Natural killer cell (primary cell): Measurements from ENCODE around the gene PACRG. TPM values are rescaled to one million over a fixed set of nuclear protein-coding genes. Genes with fewer than 3 reads are reported as not detected.

Experiments
- ATAC-seq, 3 donors: fragments of 150-1000 bp in 2 of 3; fragments of 200-7000 bp in 1 of 3; cut with Tn5 transposase; 1 replicate in 1 of 3; 2 replicates in 2 of 3; pipeline ENCODE4 v1.10.0; 2021; ENCODE audit warnings: mild to moderate bottlenecking in 2 of 3, moderate library complexity in 2 of 3
- DNase-seq, 2 donors: peaks; one replicate each; pipeline versions ENCODE4 v3.0.0 to v3.0.0-alpha.2; 2013 to 2021; ENCODE audit warnings: mixed read lengths in 1 of 2
- H3K27ac ChIP-seq: one replicate; pipeline ENCODE4 v1.5.1; 2013; ENCODE audit warnings: mild to moderate bottlenecking, low read length
- H3K27me3 ChIP-seq: one replicate; pipeline ENCODE4 v1.6.1; 2013; ENCODE audit warnings: low read length; ENCODE audit not compliant: control insufficient read depth, insufficient read depth
- H3K36me3 ChIP-seq: one replicate; pipeline ENCODE4 v1.6.1; 2013; ENCODE audit warnings: low read length; ENCODE audit not compliant: control insufficient read depth, insufficient read depth
- H3K4me1 ChIP-seq: one replicate; pipeline ENCODE4 v1.6.1; 2013; ENCODE audit warnings: low read length; ENCODE audit not compliant: control insufficient read depth, insufficient read depth
- H3K4me3 ChIP-seq: one replicate; pipeline ENCODE4 v1.5.1; 2013; ENCODE audit warnings: low read length
- H3K9me3 ChIP-seq: one replicate; pipeline ENCODE4 v1.6.1; 2013; ENCODE audit warnings: low read length; ENCODE audit not compliant: control insufficient read depth, insufficient read depth
- H3K27ac Mint-ChIP-seq, 2 donors: one replicate each; pipeline ENCODE4 v1.8.0; 2022; ENCODE audit warnings: mild to moderate bottlenecking in 2 of 2, mixed read lengths in 2 of 2, moderate library complexity in 1 of 2
- H3K27me3 Mint-ChIP-seq, 2 donors: one replicate each; pipeline ENCODE4 v1.8.0; 2022; ENCODE audit warnings: low read depth in 2 of 2, mixed read lengths in 2 of 2
- H3K36me3 Mint-ChIP-seq: one replicate; pipeline ENCODE4 v1.8.0; 2022; ENCODE audit warnings: mixed read lengths
- H3K4me1 Mint-ChIP-seq, 2 donors: one replicate each; pipeline ENCODE4 v1.8.0; 2022; ENCODE audit warnings: mixed read lengths in 2 of 2
- H3K4me3 Mint-ChIP-seq: one replicate; pipeline ENCODE4 v1.8.0; 2022; ENCODE audit warnings: mild to moderate bottlenecking, moderate library complexity, mixed read lengths
- H3K9me3 Mint-ChIP-seq, 2 donors: one replicate each; pipeline ENCODE4 v1.8.0; 2022; ENCODE audit warnings: mixed read lengths in 2 of 2
- WGBS: methylation state at CpG from one replicate; pipeline ENCODE4 v1.1.7; 2013; ENCODE audit warnings: missing lambda C conversion rate; ENCODE audit not compliant: insufficient coverage; 5-methylcytosine and 5-hydroxymethylcytosine counted together
- intact Hi-C: fragments of 100-400 bp; cut with micrococcal nuclease; formaldehyde crosslinking; loops from one replicate; pipeline ENCODE4 v1.14.2; 2022
- total RNA-seq, 4 donors: library from RNA; stranded (reverse); fragments of 120-200 nt in 1 of 4; gene quantifications; one replicate each; pipeline versions ENCODE4 v1.2.3 to v1.2.4, GENCODE V29; 2013 to 2022
- TF ChIP-seq, protein P1 (sequence below): fragments of 200-600 bp; IDR thresholded peaks from one replicate; pipeline ENCODE4 v1.8.0; 2022; ENCODE audit warnings: antibody characterized with exemption

Gene PACRG
- total RNA-seq, 3 donors from 2014 or later (not counting 1 experiment from before 2014, with no cell fraction given): 0.52 TPM; not detected in 2

DNA sequence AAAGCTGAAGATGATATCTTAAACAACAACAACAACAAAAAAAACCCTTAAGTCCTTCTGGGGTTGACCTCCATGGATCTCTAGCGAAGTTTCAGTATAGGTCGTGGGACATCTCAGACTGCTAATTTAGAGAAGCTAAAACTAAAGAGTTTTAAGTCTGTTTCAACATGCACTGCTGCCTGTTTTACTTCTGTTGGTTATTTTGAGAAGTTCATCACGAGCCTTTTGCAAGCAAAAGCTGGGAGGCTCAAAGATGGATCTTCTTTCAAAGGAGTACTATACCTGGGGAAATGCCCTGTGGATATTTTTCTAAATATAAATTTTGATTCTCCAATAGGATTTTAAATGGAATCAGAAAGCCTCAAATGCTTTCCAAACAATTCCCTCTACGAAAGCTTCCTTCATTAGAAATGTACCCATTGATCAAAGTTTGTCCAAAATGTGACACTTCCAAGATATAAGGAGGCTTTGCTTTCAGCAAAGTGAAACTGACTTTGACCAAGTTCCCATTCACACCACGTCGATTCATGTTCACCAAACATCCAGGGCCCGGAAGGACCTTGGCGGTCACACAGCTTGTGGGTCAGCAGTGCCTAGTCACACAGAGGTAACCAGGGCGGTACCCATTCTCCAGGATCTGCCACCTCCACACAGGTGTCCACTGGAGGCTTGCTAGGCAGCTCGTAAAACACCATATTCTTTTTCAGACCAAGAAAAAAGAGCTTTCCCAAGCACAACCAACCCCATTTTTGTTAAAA lies 592.0 kb downstream of the PACRG start:
- WGBS: 87% methylated on average over 10 of the region's 10 CpGs
- Histone ChIP-seq H3K27me3 (no peaks in the 10 kb centered on the region), H3K27ac (no peak overlapping the region), H3K9me3 (no peaks in the 10 kb centered on the region), H3K4me1 (no peaks in the 10 kb centered on the region), H3K4me3 (no peak overlapping the region), H3K36me3 (no peaks in the 10 kb centered on the region)
- Mint-ChIP-seq H3K4me1 (peaks cover 0 to 4% of the 10 kb centered on the region in 2 donors), H3K36me3 (no peaks in the 10 kb centered on the region), H3K4me3 (no peak overlapping the region), H3K9me3 (no peaks in the 10 kb centered on the region), H3K27ac (no peak overlapping the region), H3K27me3 (peaks cover 15 to 17% of the 10 kb centered on the region in 2 donors)
- no peak for ATAC-seq
- intact Hi-C loops: no loop called here
- TF ChIP-seq, protein P1, sequence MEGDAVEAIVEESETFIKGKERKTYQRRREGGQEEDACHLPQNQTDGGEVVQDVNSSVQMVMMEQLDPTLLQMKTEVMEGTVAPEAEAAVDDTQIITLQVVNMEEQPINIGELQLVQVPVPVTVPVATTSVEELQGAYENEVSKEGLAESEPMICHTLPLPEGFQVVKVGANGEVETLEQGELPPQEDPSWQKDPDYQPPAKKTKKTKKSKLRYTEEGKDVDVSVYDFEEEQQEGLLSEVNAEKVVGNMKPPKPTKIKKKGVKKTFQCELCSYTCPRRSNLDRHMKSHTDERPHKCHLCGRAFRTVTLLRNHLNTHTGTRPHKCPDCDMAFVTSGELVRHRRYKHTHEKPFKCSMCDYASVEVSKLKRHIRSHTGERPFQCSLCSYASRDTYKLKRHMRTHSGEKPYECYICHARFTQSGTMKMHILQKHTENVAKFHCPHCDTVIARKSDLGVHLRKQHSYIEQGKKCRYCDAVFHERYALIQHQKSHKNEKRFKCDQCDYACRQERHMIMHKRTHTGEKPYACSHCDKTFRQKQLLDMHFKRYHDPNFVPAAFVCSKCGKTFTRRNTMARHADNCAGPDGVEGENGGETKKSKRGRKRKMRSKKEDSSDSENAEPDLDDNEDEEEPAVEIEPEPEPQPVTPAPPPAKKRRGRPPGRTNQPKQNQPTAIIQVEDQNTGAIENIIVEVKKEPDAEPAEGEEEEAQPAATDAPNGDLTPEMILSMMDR: no peak
- no peak for DNase-seq

DNA sequence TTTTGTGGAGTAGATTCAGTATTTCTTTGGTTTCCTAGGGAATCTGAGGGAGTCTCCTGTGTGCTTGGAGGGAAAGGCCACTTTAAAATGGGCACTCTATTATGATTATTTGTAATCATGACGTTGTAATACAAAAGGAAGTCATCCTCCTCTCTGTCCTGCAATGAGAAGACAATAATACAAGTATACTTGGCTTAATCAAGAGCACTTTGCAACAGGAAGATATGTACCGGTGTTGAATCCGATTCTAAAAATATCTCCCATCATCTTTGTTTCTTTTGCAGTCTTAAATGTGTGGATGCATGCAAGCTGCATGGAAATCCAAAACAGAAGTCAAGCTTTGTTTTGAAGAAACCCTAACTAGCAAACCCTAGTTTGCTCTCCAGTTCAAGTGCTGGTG lies 592.6 kb downstream of the PACRG start:
- Mint-ChIP-seq H3K27ac (no peak overlapping the region), H3K4me1 (peaks cover 0 to 10% of the 10 kb centered on the region in 2 donors), H3K4me3 (no peak overlapping the region), H3K36me3 (no peaks in the 10 kb centered on the region), H3K27me3 (peaks cover 12 to 17% of the 10 kb centered on the region in 2 donors), H3K9me3 (no peaks in the 10 kb centered on the region)
- no peaks in the 10 kb centered on the region for H3K4me1 ChIP-seq
- H3K36me3 ChIP-seq: no peaks in the 10 kb centered on the region
- TF ChIP-seq, protein P1: no peak
- H3K4me3 ChIP-seq: no peak overlapping the region
- DNase-seq (no peak), ATAC-seq (no peak)
- no peak overlapping the region for H3K27ac ChIP-seq
- 100% methylated on average over 1 of the region's 3 CpGs for WGBS
- intact Hi-C loops: no loop called here
- no peaks in the 10 kb centered on the region for H3K9me3 ChIP-seq
- H3K27me3 ChIP-seq: no peaks in the 10 kb centered on the region

DNA sequence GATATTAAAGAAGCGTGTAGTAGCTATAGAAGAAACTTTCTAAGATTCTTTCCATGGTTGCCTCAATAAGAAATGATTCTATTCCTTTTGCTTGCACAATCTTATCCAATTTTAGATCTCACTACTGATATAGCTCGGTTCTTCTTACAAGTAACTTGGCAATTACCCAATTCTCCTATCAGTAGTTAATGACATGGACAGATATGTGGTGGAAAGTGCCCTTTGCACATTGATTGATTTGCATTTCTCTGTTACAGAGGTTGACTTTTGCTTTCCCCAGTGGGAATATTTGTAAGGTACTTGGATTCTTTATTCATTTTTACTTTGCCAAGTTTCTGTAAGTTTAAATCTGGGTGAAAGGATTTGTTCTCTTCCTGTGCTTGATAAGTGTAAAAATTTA lies 593.0 kb downstream of the PACRG start:
- H3K9me3 ChIP-seq: no peaks in the 10 kb centered on the region
- DNase-seq: no peak
- H3K27me3 ChIP-seq: no peaks in the 10 kb centered on the region
- H3K4me3 Mint-ChIP-seq: no peak overlapping the region
- no peak for ATAC-seq
- H3K4me1 ChIP-seq: no peaks in the 10 kb centered on the region
- TF ChIP-seq, protein P1: no peak
- H3K4me1 Mint-ChIP-seq: peaks cover 0 to 10% of the 10 kb centered on the region in 2 donors
- no peaks in the 10 kb centered on the region for H3K36me3 ChIP-seq
- no peak overlapping the region for H3K27ac Mint-ChIP-seq
- no peak overlapping the region for H3K27ac ChIP-seq
- WGBS: no CpG with 5 or more reads among the region's 2 CpGs
- H3K4me3 ChIP-seq: no peak overlapping the region
- no peaks in the 10 kb centered on the region for H3K36me3 Mint-ChIP-seq
- H3K27me3 Mint-ChIP-seq: peaks cover 10 to 17% of the 10 kb centered on the region in 2 donors
- H3K9me3 Mint-ChIP-seq: no peaks in the 10 kb centered on the region
- intact Hi-C loops: no loop called here

- Mint-ChIP-seq H3K4me3 (no peak overlapping the region), H3K36me3 (no peaks in the 10 kb centered on the region), H3K27me3 (peaks cover 10 to 17% of the 10 kb centered on the region in 2 donors), H3K27ac (no peak overlapping the region), H3K4me1 (peaks cover 0 to 10% of the 10 kb centered on the region in 2 donors), H3K9me3 (no peaks in the 10 kb centered on the region)
- Histone ChIP-seq H3K27ac (no peak overlapping the region), H3K36me3 (no peaks in the 10 kb centered on the region), H3K4me1 (no peaks in the 10 kb centered on the region), H3K9me3 (no peaks in the 10 kb centered on the region), H3K27me3 (no peaks in the 10 kb centered on the region), H3K4me3 (no peak overlapping the region)
- ATAC-seq (no peak), DNase-seq (no peak)
- TF ChIP-seq, protein P1: no peak
- 92% methylated on average over 18 of the region's 18 CpGs for WGBS
- intact Hi-C loops: no loop called here
Measured at GRCh38 chr6:163321717-163322116, 593.9 kb downstream of the PACRG start.
